BE2C (cell line): ENCODE measurements around the gene KCNH4.

ENCODE experiments used
- DNase-seq: peaks from one replicate; pipeline ENCODE4 v3.0.0-alpha.2; 2020
- H3K27me3 ChIP-seq: fragments of 250-450 bp; sonication (Bioruptor Pico); 2 replicates; pipeline ENCODE4 v1.5.1; 2020; ENCODE audit warnings: mild to moderate bottlenecking
- H3K36me3 ChIP-seq: fragments of 250-450 bp; sonication (Bioruptor Pico); 2 replicates; pipeline ENCODE4 v1.5.1; 2020; ENCODE audit warnings: mild to moderate bottlenecking
- H3K4me1 ChIP-seq: fragments of 250-450 bp; sonication (Bioruptor Pico); 2 replicates; pipeline ENCODE4 v1.5.1; 2020
- H3K4me3 ChIP-seq: 2 replicates; pipeline ENCODE4 v1.5.1; 2011; ENCODE audit warnings: low read depth, low read length
- H3K9me3 ChIP-seq: fragments of 250-450 bp; sonication (Bioruptor Pico); 2 replicates; pipeline ENCODE4 v1.5.1; 2020
- CTCF ChIP-seq: IDR thresholded peaks from 2 replicates; pipeline ENCODE4 v1.5.1; 2012; ENCODE audit warnings: mild to moderate bottlenecking, low read depth, low read length

Gene KCNH4

GRCh38 chr17:42198897-42199296 is 18.0 kb upstream of the KCNH4 start:
- Histone ChIP-seq H3K36me3 (no peaks in the 10 kb centered on the region; the same call in none of the 2 replicates), H3K9me3 (no peaks in the 10 kb centered on the region), H3K4me1 (peaks cover 19% of the 10 kb centered on the region), H3K4me3 (no peak overlapping the region), H3K27me3 (no peaks in the 10 kb centered on the region)
- no peak for TF ChIP-seq CTCF
- DNase-seq: no peak

GRCh38 chr17:42197564-42198156 is 16.7 kb upstream of the KCNH4 start:
- no peak for DNase-seq
- H3K4me1 ChIP-seq: peaks cover 19% of the 10 kb centered on the region
- no peak for TF ChIP-seq CTCF
- no peaks in the 10 kb centered on the region; the same call in 1 of the 2 replicates for H3K36me3 ChIP-seq
- H3K27me3 ChIP-seq: no peaks in the 10 kb centered on the region
- no peak overlapping the region for H3K4me3 ChIP-seq
- no peaks in the 10 kb centered on the region for H3K9me3 ChIP-seq

- peak; percentile 83 for DNase-seq
- no peak for TF ChIP-seq CTCF
- H3K27me3 ChIP-seq: no peaks in the 10 kb centered on the region
- peak within 1 kb of the TSS; percentile 81 for H3K4me3 ChIP-seq
- H3K36me3 ChIP-seq: no peaks in the 10 kb centered on the region
- H3K9me3 ChIP-seq: no peaks in the 10 kb centered on the region
- H3K4me1 ChIP-seq: peaks cover 3% of the 10 kb centered on the region; the same call in 1 of the 2 replicates
Measured at GRCh38 chr17:42193969-42194899, 13.3 kb upstream of the KCNH4 start, which contains the start of gene GHDC. TSS of gene GHDC (minus strand) at chr17:42194494. CDS start at chr17:42193581, 913 bp downstream.

- Histone ChIP-seq H3K27me3 (no peaks in the 10 kb centered on the region), H3K4me1 (peaks cover 3% of the 10 kb centered on the region; the same call in 1 of the 2 replicates), H3K36me3 (no peaks in the 10 kb centered on the region), H3K4me3 (peak overlapping the region; percentile 81), H3K9me3 (no peaks in the 10 kb centered on the region)
- DNase-seq: no peak
- TF ChIP-seq CTCF: no peak
Measured at GRCh38 chr17:42193216-42193968, 12.4 kb upstream of the KCNH4 start.

- Histone ChIP-seq H3K27me3 (no peaks in the 10 kb centered on the region), H3K4me1 (peaks cover 3% of the 10 kb centered on the region; the same call in 1 of the 2 replicates), H3K36me3 (no peaks in the 10 kb centered on the region), H3K4me3 (no peak overlapping the region), H3K9me3 (no peaks in the 10 kb centered on the region)
- no peak for DNase-seq
- TF ChIP-seq CTCF: no peak
Measured at GRCh38 chr17:42192189-42193126, 11.5 kb upstream of the KCNH4 start.
